ENCODE data around the gene NAXD. TPM values are rescaled to one million over a fixed set of nuclear protein-coding genes. Genes with fewer than 3 reads are reported as not detected.
"Not testable (repeated sequence)": the region's sequence is repeated elsewhere in the genome, so short reads cannot be mapped to it uniquely, and the experiment has no call there.

Gene NAXD
- total RNA-seq, 1 experiment from 2014 or later: 11.5 TPM

DNA sequence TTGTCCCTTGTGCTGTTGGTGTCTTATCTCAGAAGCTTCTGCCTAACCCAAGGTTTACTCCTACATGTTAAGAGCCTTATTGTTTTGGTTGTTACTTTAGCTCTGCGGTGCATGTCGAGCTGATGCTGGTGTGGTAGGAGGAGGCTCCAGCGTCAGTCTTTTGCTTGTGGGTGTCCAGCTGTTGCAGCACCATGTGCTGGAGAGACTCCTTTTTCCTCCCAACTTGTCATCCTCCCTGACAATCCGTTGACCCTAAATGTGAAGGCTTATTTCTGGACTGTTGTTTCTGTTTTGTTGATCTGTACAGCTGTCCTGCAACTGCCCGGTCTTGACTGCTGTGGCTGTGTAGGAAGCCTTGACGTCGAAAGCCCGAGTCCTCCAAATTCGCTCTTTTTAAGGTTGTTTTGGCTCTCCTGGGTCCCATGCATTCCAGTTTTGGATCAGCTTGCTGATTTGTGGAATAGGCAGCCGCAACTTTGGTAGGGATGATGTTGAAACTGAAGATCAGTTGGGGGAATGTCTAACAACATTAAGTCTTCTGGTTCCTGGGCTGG is 15.3 kb downstream of the NAXD start:
- TF ChIP-seq, protein P1, sequence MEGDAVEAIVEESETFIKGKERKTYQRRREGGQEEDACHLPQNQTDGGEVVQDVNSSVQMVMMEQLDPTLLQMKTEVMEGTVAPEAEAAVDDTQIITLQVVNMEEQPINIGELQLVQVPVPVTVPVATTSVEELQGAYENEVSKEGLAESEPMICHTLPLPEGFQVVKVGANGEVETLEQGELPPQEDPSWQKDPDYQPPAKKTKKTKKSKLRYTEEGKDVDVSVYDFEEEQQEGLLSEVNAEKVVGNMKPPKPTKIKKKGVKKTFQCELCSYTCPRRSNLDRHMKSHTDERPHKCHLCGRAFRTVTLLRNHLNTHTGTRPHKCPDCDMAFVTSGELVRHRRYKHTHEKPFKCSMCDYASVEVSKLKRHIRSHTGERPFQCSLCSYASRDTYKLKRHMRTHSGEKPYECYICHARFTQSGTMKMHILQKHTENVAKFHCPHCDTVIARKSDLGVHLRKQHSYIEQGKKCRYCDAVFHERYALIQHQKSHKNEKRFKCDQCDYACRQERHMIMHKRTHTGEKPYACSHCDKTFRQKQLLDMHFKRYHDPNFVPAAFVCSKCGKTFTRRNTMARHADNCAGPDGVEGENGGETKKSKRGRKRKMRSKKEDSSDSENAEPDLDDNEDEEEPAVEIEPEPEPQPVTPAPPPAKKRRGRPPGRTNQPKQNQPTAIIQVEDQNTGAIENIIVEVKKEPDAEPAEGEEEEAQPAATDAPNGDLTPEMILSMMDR (IDR thresholded peaks at IDR 0.05; ENCODE audit: unreplicated experiment): no peak
- intact Hi-C loops (cut with micrococcal nuclease; ENCODE audit: unreplicated experiment): no loop called here
- Mint-ChIP-seq H3K4me3 (ENCODE audit: low read depth, unreplicated experiment) (no peak overlapping the region), H3K27ac (ENCODE audit: unreplicated experiment) (no peak overlapping the region), H3K36me3 (ENCODE audit: insufficient read depth, unreplicated experiment) (peaks cover 5% of the 10 kb centered on the region), H3K27me3 (ENCODE audit: unreplicated experiment) (no peaks in the 10 kb centered on the region), H3K9me3 (ENCODE audit: low read depth, unreplicated experiment) (no peaks in the 10 kb centered on the region), H3K4me1 (ENCODE audit: low read depth, unreplicated experiment) (peaks cover 6% of the 10 kb centered on the region)
- CTCF ChIA-PET: no interaction called here
- BruUV-seq (replicated peaks): no TSS peak
- DNase-seq: no peak

DNA sequence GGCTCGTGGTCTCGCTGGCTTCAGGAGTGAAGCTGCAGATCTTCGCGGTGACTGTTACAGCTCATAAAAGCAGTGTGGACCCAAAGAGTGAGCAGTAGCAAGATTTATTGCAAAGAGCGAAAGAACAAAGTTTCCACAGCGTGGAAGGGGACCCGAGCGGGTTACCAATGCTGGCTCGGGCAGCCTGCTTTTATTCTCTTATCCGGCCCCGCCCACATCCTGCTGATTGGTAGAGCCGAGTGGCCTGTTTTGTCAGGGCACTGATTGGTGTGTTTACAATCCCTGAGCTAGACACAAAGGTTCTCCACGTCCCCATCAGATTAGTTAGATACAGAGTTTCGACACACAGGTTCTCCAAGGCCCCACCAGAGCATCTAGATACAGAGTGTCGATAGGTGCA is 16.9 kb downstream of the NAXD start:
- CTCF ChIA-PET: not testable (repeated sequence)

DNA sequence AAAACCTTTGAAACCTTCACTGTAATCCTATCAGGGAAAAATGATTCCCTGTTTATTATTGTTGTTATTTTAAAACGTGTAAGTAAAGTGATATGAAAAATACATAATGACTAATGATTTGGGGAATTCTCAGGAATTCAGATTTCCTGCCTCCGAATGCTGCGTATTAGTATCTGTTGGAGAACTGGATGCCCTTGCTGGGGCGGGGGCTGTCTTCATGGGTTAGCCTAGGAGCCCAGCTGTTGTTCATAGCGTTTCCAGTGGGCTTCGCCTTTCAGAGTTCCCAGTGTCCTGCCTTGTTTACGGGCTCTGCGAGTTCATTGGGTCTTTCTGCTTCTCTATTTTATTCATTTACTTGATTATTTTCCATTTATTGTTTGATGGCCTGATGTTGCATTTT is 18.4 kb downstream of the NAXD start:
- intact Hi-C loops (cut with micrococcal nuclease; ENCODE audit: unreplicated experiment): no loop called here
- Mint-ChIP-seq H3K36me3 (ENCODE audit: insufficient read depth, unreplicated experiment) (no peaks in the 10 kb centered on the region), H3K9me3 (ENCODE audit: low read depth, unreplicated experiment) (no peaks in the 10 kb centered on the region), H3K4me1 (ENCODE audit: low read depth, unreplicated experiment) (no peaks in the 10 kb centered on the region), H3K4me3 (ENCODE audit: low read depth, unreplicated experiment) (no peak overlapping the region), H3K27me3 (ENCODE audit: unreplicated experiment) (no peaks in the 10 kb centered on the region), H3K27ac (ENCODE audit: unreplicated experiment) (no peak overlapping the region)
- no TSS peak for BruUV-seq (replicated peaks)
- TF ChIP-seq, protein P1 (IDR thresholded peaks at IDR 0.05; ENCODE audit: unreplicated experiment): no peak
- CTCF ChIA-PET: no interaction called here
- DNase-seq: no peak

More for the DNA sequence above, 16.9 kb downstream of the NAXD start:
- H3K9me3 Mint-ChIP-seq (ENCODE audit: low read depth, unreplicated experiment); BruUV-seq (replicated peaks); H3K4me3 Mint-ChIP-seq (ENCODE audit: low read depth, unreplicated experiment); H3K36me3 Mint-ChIP-seq (ENCODE audit: insufficient read depth, unreplicated experiment); H3K27ac Mint-ChIP-seq (ENCODE audit: unreplicated experiment); intact Hi-C loops (cut with micrococcal nuclease; ENCODE audit: unreplicated experiment); H3K4me1 Mint-ChIP-seq (ENCODE audit: low read depth, unreplicated experiment); DNase-seq; H3K27me3 Mint-ChIP-seq (ENCODE audit: unreplicated experiment): not testable (repeated sequence)

DNA sequence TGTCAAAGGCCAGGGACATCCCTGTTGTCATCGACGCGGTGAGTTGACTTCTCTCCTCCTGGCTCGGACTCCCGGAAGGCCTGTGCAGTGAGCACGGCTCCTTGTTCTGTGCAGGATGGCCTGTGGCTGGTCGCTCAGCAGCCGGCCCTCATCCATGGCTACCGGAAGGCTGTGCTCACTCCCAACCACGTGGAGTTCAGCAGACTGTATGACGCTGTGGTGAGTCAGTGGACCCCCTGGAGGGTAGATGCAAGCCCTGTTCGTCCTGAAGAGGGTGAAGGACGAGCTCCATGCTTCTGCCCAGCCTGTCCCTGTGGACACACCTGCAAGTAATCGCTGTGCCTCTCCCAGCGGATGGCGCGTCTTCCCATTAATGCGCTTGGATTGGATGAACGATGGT is 19.2 kb downstream of the NAXD start:
- no peak for DNase-seq
- Mint-ChIP-seq H3K36me3 (ENCODE audit: insufficient read depth, unreplicated experiment) (no peaks in the 10 kb centered on the region), H3K27me3 (ENCODE audit: unreplicated experiment) (no peaks in the 10 kb centered on the region), H3K9me3 (ENCODE audit: low read depth, unreplicated experiment) (no peaks in the 10 kb centered on the region), H3K4me1 (ENCODE audit: low read depth, unreplicated experiment) (no peaks in the 10 kb centered on the region), H3K27ac (ENCODE audit: unreplicated experiment) (no peak overlapping the region), H3K4me3 (ENCODE audit: low read depth, unreplicated experiment) (no peak overlapping the region)
- BruUV-seq (replicated peaks): no TSS peak
- TF ChIP-seq, protein P1 (IDR thresholded peaks at IDR 0.05; ENCODE audit: unreplicated experiment): no peak
- CTCF ChIA-PET: no interaction called here
- intact Hi-C loops (cut with micrococcal nuclease; ENCODE audit: unreplicated experiment): no loop called here

DNA sequence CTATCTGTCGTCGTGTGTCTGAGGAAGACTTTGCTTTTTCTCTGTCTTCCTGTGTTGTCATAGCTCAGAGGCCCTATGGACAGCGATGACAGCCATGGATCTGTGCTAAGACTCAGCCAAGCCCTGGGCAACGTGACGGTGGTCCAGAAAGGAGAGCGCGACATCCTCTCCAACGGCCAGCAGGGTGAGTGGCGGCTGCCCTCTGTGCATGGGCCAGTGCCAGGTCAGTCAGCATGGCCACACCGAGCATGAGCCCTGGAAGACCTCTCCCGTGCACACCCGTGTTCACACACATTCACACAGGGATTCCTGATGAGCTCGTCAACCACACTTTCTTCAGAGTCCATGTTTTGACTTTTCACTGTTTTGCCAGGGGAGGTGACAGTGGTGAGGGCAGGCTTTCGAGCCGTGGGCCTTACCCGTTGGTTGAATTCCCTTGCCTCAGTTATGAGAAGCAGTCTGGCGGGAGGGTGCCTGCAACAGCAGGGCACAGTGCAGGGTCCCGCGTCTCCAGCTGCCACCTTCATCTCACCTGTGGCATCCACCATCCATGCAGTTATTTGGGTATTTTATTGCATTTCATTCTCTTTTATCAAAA is 20.2 kb downstream of the NAXD start:
- Mint-ChIP-seq H3K27me3 (ENCODE audit: unreplicated experiment) (no peaks in the 10 kb centered on the region), H3K9me3 (ENCODE audit: low read depth, unreplicated experiment) (no peaks in the 10 kb centered on the region), H3K4me3 (ENCODE audit: low read depth, unreplicated experiment) (no peak overlapping the region), H3K4me1 (ENCODE audit: low read depth, unreplicated experiment) (no peaks in the 10 kb centered on the region), H3K36me3 (ENCODE audit: insufficient read depth, unreplicated experiment) (peaks cover 5% of the 10 kb centered on the region), H3K27ac (ENCODE audit: unreplicated experiment) (no peak overlapping the region)
- intact Hi-C loops (cut with micrococcal nuclease; ENCODE audit: unreplicated experiment): no loop called here
- TF ChIP-seq, protein P1 (IDR thresholded peaks at IDR 0.05; ENCODE audit: unreplicated experiment): no peak
- BruUV-seq (replicated peaks): no TSS peak
- DNase-seq: no peak
- CTCF ChIA-PET: no interaction called here
